Measurements from ENCODE around the gene CTSS.

DNA sequence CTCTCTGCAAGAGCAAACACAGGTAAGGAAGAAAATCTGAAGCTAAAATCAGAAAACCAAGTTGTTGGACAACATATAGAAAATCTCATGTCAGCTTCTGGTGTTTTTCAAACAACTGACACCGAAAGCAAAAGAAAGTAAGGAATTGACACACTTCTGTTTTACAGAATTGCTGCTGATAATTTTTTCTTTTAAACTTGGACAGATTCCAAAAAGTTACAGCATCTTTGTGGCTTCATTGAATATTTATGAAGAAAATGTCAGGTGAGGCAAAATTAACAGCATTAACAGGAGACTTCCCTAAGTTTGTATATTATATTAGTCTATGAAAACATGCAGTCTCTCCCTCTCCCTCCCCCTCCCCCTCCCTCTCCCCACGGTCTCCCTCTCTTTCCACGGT, 14.9 kb upstream of the CTSS start:
- TF ChIP-seq, protein P1, sequence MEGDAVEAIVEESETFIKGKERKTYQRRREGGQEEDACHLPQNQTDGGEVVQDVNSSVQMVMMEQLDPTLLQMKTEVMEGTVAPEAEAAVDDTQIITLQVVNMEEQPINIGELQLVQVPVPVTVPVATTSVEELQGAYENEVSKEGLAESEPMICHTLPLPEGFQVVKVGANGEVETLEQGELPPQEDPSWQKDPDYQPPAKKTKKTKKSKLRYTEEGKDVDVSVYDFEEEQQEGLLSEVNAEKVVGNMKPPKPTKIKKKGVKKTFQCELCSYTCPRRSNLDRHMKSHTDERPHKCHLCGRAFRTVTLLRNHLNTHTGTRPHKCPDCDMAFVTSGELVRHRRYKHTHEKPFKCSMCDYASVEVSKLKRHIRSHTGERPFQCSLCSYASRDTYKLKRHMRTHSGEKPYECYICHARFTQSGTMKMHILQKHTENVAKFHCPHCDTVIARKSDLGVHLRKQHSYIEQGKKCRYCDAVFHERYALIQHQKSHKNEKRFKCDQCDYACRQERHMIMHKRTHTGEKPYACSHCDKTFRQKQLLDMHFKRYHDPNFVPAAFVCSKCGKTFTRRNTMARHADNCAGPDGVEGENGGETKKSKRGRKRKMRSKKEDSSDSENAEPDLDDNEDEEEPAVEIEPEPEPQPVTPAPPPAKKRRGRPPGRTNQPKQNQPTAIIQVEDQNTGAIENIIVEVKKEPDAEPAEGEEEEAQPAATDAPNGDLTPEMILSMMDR (IDR thresholded peaks at IDR 0.05; ENCODE audit: low read length), result no peak
- no peak for TF ChIP-seq EZH2 (optimal IDR thresholded peaks at IDR 0.05; ENCODE audit: low read depth, low read length)

Data from MM.1S (cell line).